ENCODE data around the gene HSPA4.
A peak's percentile ranks its signal among the peaks of the same experiment; 100 is the strongest.
"Not testable (repeated sequence)": the region's sequence is repeated elsewhere in the genome, so short reads cannot be mapped to it uniquely, and the experiment has no call there.

The HSPA4 gene

DNA sequence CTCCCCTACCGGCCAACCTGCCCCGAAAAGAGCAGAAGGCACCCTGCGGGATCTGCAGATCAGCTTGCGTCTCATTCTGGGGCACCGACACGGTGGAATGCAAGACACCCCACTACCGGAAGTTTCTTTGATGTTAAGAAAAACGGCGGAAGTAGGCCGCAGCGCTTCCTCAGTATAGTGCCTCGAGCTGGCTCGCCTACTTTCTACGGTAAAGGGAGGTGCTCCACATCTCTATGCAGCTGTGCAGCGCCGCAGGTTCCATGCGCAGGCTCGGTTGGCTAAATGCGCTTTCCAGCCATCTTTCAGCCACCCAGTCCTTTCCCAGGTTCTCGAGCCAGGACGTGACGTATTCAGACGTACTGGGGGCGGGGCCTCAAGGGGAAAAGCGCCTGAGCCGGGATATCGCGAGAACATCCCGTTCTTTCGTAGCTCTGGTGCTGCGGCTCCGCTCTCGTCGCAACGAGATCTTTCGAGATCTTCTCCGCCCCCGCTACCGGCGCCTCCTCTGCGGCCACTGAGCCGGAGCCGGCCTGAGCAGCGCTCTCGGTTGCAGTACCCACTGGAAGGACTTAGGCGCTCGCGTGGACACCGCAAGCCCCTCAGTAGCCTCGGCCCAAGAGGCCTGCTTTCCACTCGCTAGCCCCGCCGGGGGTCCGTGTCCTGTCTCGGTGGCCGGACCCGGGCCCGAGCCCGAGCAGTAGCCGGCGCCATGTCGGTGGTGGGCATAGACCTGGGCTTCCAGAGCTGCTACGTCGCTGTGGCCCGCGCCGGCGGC is at the start of gene HSPA4:
Gene HSPA4 (plus strand): TSS at position 472 of the 775 bp plus-strand sequence. CDS start 238 bp downstream, at position 710.
- DNase-seq (ENCODE audit: low spot score): peak; percentile 98

- DNase-seq (ENCODE audit: low spot score): no peak
These were observed 45.2 kb upstream of the HSPA4 start for GRCh38 chr5:133006653-133007052.

GRCh38 chr5:133008455-133008854 is 43.4 kb upstream of the HSPA4 start:
- not testable (repeated sequence) for DNase-seq (ENCODE audit: low spot score)

DNA sequence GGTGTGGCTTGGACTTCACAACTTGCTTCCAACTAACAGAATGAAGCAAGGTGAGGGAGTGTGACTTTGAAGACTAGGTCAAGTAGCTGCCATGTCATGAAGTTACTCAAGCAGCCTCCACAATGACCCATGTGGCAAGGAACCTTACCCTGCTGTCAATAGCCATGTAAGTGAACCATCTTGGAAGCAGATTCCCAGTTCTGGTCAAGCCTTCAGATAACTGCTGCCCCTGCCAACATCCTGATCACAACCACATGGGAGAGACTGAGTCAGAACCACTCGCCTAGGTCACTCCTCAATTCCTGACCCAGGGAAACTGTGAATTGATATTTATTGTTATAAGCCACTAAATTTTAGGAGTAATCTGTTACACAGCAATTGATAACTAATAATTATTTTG is 36.3 kb upstream of the HSPA4 start:
- peak; percentile 6 for DNase-seq (ENCODE audit: low spot score)

GRCh38 chr5:133017964-133018363 is 33.8 kb upstream of the HSPA4 start:
- DNase-seq (ENCODE audit: low spot score): no peak

- not testable (repeated sequence) for DNase-seq (ENCODE audit: low spot score)
These were observed 32.3 kb upstream of the HSPA4 start for GRCh38 chr5:133019471-133019870.

DNA sequence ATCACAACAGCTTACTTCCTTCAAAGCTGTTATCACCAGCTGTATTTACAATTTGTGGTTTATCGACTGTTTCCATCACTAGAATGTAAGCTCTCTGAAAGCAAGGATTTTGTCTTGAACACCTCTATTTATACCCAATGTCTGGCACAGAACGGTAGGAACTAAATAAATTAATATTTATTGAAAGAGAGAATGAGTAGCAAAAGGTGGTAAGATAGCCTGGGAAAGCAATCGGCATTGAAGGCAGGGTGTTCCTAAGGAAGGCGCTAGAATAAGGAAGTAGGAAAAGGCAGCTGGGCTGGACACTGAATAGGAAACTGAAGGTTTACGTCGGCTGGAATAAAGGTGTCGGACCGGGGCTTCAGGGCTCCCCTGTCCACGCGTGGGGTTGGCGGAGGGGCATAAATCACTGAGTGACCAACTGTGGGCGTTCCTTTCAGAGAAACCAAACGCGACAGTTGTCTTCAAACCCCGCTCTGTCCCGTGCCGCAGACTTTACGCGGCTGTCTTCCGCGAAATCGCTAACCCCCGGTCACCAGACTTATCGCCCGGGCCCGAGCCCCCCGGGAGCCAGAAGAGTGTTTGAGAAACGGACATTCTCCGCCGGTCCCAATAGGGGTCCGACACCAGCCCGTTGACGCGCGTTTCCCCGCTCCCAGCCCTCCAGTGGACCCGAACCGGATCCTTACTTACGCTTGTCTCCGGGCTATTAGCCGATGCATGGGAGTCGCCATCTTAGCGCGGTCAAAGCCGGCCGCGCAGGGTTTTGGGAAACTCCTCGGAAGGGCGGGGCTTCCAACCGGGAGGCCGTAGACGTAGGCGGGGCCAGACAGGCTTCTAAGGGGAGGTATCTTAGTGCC is 25.8 kb upstream of the HSPA4 start, which contains the start of gene ZCCHC10:
Gene ZCCHC10 (minus strand): TSS at position 746 of the 860 bp plus-strand sequence. CDS start 12 bp downstream, at position 734.
- peak; percentile 95 for DNase-seq (ENCODE audit: low spot score)

- no peak for DNase-seq (ENCODE audit: low spot score)
These were observed 25.1 kb upstream of the HSPA4 start for GRCh38 chr5:133026664-133027153.

DNA sequence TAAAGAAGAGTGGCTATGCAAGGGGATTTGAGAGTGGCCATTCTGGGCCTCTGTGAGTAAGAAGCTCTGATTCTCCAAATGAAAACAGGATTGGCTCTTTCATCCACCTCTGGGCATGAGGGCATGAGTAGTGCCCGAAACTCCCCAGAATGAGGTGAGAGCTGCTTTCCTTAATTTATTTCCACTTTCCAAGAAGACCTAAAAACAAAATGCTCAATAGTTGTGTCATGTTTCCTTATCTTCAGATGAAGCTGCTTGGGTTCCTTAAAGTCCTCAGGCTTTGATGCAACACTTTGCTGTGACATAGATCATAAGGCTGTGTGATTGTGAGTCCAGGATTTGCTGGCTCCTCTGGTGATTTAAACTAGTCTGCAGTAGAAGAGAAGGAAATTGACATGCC is 22.4 kb upstream of the HSPA4 start:
- no peak for DNase-seq (ENCODE audit: low spot score)

DNA sequence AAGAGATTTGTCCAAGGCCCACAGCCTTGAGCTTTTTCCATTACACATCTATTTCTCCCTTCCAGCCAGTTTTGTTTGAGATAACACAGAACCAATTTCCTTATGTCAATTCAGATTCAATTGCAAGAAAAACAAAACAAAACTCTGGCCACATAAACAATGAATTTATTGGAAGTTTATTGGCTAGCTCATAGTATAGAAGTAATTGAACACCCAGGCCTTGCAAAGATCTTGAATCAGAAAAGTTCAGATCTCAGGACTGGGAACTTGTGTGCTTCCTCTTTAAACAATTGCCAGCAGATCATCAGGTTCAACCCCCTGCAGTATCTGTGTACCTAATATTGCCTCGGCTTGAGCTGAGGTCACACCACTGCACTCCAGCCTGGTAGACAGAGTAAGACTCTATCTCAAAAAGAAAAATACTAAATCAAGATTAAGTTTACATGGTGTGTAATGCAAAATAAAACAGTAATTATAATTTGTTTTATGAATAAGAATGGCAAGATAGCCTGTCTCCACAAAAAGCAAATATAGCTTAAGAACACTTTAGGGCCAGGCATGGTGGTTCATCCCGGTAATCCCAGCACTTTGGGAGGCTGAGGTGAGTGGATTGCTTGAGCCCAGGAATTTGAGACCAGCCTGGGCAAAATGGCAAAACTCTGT is 21.3 kb upstream of the HSPA4 start:
- no peak for DNase-seq (ENCODE audit: low spot score)

- no peak for DNase-seq (ENCODE audit: low spot score)
These were observed 18.7 kb upstream of the HSPA4 start for GRCh38 chr5:133032852-133033742.

DNA sequence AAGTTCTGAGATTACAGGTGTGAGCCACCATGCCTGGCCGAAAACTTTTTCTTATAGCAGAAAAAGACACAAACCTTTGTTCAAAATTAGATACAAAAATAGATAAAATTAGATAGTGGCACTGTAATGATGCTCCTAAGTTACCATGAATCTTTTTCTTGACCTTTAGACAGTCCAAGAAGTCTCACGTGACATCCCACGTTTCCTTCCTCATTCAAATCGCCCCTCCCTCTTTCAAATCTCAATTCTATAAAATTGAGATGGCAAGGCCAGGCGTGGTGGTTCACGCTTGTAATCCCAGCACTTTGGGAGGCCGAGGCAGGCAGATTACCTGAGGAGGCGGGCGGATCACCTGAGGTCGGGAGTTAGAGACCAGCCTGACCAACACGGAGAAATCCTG is 17.7 kb upstream of the HSPA4 start:
- no peak for DNase-seq (ENCODE audit: low spot score)

DNA sequence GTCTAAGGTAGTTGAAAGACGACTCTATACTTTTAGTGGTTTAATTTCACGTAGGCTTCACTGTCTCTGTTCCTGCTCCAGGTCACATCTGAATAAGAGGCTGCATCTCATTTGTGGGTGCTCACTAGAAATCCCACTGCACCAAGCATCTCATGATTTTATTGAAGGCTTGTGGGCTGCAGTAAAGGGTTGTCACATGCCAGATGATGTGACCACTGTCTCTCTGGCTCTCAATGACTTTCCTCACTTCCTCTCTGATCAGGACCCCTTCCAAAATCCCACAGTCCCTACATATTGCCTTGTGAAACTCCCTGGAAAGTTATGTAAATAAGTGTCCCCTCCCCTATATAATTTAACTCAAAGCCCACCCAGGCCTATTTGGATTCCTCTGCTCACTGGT is 16.6 kb upstream of the HSPA4 start:
- DNase-seq (ENCODE audit: low spot score): no peak

DNA sequence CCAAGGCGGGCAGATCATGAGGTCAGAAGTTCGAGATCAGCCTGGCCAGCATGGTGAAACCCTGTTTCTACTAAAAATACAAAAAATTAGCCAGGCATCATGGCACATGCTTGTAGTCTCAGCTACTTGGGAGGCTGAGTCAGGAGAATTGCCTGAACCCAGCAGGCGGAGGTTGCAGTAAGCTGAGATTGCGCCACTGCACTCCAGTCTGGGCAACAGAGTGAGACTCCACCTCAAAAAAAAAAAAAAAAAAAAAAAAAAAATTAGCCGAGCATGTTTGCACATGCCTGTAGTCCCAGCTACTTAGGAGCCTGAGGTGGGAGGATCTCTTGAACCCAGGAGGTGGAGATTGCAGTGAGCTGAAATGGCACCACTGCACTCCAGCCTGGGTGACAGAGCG is 15.1 kb upstream of the HSPA4 start:
- not testable (repeated sequence) for DNase-seq (ENCODE audit: low spot score)

GRCh38 chr5:133041157-133041784 is 10.5 kb upstream of the HSPA4 start:
- DNase-seq (ENCODE audit: low spot score): no peak

GRCh38 chr5:133041910-133042309 is 9.9 kb upstream of the HSPA4 start:
- no peak for DNase-seq (ENCODE audit: low spot score)

- not testable (repeated sequence) for DNase-seq (ENCODE audit: low spot score)
These were observed 5.3 kb upstream of the HSPA4 start for GRCh38 chr5:133046560-133046959.

DNA sequence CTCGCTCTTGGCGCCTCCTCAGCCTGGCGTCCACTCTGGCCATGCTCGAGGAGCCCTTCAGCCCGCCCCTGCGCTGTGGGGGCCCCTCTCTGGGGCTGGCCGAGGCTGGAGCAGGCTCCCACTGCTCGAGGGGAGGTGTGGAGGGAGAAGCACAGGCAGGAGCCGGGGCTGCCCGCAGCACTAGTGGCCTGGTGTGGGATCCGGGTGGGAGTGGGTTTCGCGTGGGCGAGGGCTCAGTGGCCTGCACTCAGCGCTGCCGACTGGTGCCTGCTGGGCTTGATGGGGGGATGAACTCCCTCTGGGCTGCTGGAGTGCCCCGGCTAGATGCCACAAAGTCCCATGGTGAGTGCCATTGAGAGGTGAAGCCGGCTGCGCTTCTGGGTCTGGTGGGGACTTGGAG is 4.4 kb upstream of the HSPA4 start:
- no peak for DNase-seq (ENCODE audit: low spot score)

GRCh38 chr5:133048993-133049725 is 2.7 kb upstream of the HSPA4 start:
- no peak for DNase-seq (ENCODE audit: low spot score)

GRCh38 chr5:133049726-133050048 is 2.1 kb upstream of the HSPA4 start:
- no peak for DNase-seq (ENCODE audit: low spot score)
